ENCODE data around the gene PRSS36. TPM values are rescaled to one million over a fixed set of nuclear protein-coding genes. Genes with fewer than 3 reads are reported as not detected.

The PRSS36 gene
- total RNA-seq, 2 donors from 2014 or later: 4.3 to 4.7 TPM

DNA sequence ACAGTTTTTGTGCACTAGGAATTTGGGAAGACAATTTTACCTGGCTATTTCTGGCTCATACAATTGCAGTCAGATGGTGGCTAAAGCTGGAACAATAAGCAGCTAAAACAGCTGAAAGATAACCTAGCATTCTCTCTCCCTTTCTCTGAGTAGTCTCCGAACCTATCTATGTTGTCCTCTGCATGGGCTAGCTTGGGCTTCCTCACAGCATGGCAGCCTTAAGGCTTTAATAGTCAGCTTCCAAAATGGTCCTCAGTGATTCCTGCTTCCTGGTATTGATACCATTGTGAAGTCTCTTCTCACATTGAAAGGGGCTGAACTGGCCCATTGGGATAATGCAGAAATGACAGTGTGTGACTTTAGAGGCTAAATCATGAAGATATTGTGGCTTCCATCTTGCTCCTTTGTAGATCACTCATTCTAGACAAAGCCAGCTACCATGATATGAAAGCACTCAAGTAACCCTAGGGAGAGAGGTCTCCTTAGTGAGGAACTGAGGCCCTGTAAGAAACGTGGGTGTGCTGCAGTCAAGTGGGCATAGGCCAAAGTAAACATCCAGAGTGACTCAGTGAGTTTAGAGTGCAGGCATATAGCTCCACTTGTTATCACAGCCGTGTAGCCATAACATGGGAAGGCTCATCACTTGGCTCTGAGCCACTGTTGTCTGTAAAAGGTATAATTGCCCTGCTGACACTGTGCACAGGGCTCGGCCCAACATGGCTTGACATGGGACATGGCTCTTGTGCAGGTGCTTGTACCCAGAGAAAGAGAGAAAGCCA lies 49.8 kb downstream of the PRSS36 start:
- DNase-seq (ENCODE audit: low spot score): no peak
- Histone ChIP-seq H3K4me3 (no peak overlapping the region), H3K27me3 (replicated peaks; ENCODE audit: insufficient read depth) (no peaks in the 10 kb centered on the region), H3K27ac (no peak overlapping the region), H3K4me1 (replicated peaks) (no peaks in the 10 kb centered on the region), H3K9me3 (no peaks in the 10 kb centered on the region), H3K36me3 (no peaks in the 10 kb centered on the region)
- TF ChIP-seq POLR2A (IDR thresholded peaks at IDR 0.05): no peak
- TF ChIP-seq, protein P1, sequence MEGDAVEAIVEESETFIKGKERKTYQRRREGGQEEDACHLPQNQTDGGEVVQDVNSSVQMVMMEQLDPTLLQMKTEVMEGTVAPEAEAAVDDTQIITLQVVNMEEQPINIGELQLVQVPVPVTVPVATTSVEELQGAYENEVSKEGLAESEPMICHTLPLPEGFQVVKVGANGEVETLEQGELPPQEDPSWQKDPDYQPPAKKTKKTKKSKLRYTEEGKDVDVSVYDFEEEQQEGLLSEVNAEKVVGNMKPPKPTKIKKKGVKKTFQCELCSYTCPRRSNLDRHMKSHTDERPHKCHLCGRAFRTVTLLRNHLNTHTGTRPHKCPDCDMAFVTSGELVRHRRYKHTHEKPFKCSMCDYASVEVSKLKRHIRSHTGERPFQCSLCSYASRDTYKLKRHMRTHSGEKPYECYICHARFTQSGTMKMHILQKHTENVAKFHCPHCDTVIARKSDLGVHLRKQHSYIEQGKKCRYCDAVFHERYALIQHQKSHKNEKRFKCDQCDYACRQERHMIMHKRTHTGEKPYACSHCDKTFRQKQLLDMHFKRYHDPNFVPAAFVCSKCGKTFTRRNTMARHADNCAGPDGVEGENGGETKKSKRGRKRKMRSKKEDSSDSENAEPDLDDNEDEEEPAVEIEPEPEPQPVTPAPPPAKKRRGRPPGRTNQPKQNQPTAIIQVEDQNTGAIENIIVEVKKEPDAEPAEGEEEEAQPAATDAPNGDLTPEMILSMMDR (IDR thresholded peaks at IDR 0.05): no peak
- TF ChIP-seq POLR2AphosphoS5 (IDR thresholded peaks at IDR 0.05): no peak
- intact Hi-C loops (cut with DNase I): loop anchor here (10.0 kb wide), 1 partner anchor 115 kb away; the partner anchor contains the start of gene HSD3B7
- WGBS: 62% methylated on average over 4 of the region's 4 CpGs

DNA sequence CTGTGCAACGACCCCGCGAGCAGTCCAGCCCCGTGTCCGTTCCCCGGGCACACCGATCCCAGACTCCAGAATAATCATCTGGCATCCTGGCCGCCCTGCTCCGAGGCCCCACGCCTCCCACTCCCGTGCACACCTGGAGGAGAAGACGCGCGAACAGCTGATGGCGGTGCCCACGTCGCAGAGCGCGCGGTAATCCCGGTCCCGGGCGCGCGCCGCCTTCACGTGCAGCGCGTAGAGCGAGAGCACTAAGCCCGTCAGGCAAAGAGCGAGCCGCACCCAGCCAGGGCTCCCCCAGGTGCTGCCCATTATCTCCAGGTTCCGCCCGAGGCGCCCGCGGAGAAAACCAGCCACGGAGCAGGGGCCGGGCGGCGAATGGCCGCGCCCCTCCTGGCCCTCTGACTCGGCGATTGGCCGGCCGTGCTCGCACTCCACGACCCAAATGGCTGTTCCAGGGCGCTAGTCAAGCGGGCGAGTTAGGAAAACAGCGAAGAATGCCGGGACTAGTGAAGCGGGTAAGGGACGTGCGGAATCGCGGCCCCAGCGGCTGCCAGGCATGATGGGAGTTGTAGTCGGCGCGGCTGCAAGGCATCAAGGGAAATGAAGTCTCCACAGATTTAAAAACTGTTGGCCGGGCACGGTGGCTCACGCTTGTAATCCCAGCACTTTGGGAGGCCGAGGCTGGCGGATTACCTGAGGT lies 55.3 kb downstream of the PRSS36 start, which contains the start of gene VKORC1:
TSS of gene VKORC1 (minus strand) at position 374 of the 697 bp plus-strand sequence. CDS start at position 306, 68 bp downstream.
- intact Hi-C loops (cut with DNase I): loop anchor here (2.0 to 10.0 kb wide), 3 partner anchors 20 to 110 kb away; partner anchors contain the start of genes HSD3B7, ZNF646 and ZNF668
- H3K27ac ChIP-seq: peak within 1 kb of the TSS; percentile 82
- H3K36me3 ChIP-seq: peaks cover 0 to 3% of the 10 kb centered on the region in 2 donors
- H3K4me3 ChIP-seq: peak within 1 kb of the TSS; percentile 58 to 60
- no peaks in the 10 kb centered on the region for H3K27me3 ChIP-seq (replicated peaks; ENCODE audit: insufficient read depth)
- no peaks in the 10 kb centered on the region for H3K4me1 ChIP-seq (replicated peaks)
- DNase-seq (ENCODE audit: low spot score): peak; percentile 96
- under 1% methylated on average over 56 of the region's 69 CpGs for WGBS
- TF ChIP-seq POLR2AphosphoS5 (IDR thresholded peaks at IDR 0.05) (peak; percentile 97), POLR2A (IDR thresholded peaks at IDR 0.05) (peak; percentile 81)
- TF ChIP-seq, protein P1 (IDR thresholded peaks at IDR 0.05): peak in 2 of 4 experiments; percentile 34 to 46
- H3K9me3 ChIP-seq: no peaks in the 10 kb centered on the region

DNA sequence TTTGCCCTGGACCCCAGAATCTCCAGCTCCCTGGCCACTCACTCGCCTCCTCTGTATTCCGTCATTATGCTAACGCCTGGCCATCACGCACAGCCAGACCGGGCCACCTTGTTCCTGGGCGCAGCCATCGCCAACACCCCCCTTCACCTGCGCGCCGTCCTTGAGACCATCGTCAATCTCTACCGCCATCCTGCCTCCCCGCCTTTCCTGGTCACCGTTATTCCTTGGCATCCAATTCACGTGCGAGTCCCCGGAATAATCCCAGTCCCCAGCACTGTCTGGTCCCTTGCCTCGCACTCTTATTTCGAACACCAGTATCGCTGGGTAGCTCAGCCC lies 55.8 kb downstream of the PRSS36 start:
- 0% methylated on average over 20 of the region's 20 CpGs for WGBS
- Histone ChIP-seq H3K27me3 (replicated peaks; ENCODE audit: insufficient read depth) (no peaks in the 10 kb centered on the region), H3K4me1 (replicated peaks) (no peaks in the 10 kb centered on the region), H3K36me3 (peaks cover 0 to 3% of the 10 kb centered on the region in 2 donors), H3K4me3 (peak overlapping the region; percentile 58 to 60), H3K9me3 (no peaks in the 10 kb centered on the region), H3K27ac (peak overlapping the region; percentile 82)
- DNase-seq (ENCODE audit: low spot score): no peak
- intact Hi-C loops (cut with DNase I): loop anchor here (2.0 to 10.0 kb wide), 3 partner anchors 19 to 109 kb away; partner anchors contain the start of genes HSD3B7, ZNF646 and ZNF668
- TF ChIP-seq, protein P1 (IDR thresholded peaks at IDR 0.05): no peak
- TF ChIP-seq POLR2AphosphoS5 (IDR thresholded peaks at IDR 0.05) (no peak), POLR2A (IDR thresholded peaks at IDR 0.05) (no peak)

DNA sequence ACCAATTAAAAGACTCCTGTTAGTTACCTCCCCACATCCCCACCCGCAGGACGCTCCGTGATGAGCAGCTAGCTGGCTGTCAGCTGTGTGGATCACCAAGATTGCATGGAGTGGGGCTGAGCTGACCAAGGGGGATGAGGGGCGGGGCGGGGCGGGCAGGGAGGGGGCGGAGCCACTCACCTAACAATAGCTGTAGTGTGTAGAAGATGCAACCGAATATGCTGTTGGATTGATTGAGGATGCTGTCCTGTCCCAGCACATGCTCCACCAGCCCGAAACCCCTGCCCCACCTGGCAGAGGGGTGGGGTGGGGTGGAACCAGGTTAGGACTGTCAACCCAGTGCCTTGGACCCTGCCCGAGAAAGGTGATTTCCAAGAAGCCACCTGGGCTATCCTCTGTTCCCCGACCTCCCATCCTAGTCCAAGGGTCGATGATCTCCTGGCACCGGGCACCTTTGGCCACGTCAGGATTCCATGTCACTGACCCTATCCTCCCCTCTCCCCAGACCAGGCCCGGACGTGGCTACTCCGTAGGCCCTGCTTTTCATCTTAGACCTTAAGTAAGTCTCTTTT lies 56.6 kb downstream of the PRSS36 start:
- intact Hi-C loops (cut with DNase I): loop anchor here (5.0 to 10.0 kb wide), 2 partner anchors 49 to 108 kb away; partner anchors contain the start of gene HSD3B7
- DNase-seq (ENCODE audit: low spot score): no peak
- WGBS: 28% methylated on average over 16 of the region's 17 CpGs
- TF ChIP-seq, protein P1 (IDR thresholded peaks at IDR 0.05): no peak
- no peak for TF ChIP-seq POLR2A (IDR thresholded peaks at IDR 0.05)
- TF ChIP-seq POLR2AphosphoS5 (IDR thresholded peaks at IDR 0.05): no peak
- H3K27ac ChIP-seq: no peak overlapping the region
- H3K9me3 ChIP-seq: no peaks in the 10 kb centered on the region
- peaks cover 0 to 3% of the 10 kb centered on the region in 2 donors for H3K36me3 ChIP-seq
- no peaks in the 10 kb centered on the region for H3K27me3 ChIP-seq (replicated peaks; ENCODE audit: insufficient read depth)
- no peak overlapping the region for H3K4me3 ChIP-seq
- no peaks in the 10 kb centered on the region for H3K4me1 ChIP-seq (replicated peaks)

Data from prostate gland (tissue), 2 donors.